Natural killer cell (primary cell): Measurements from ENCODE around the gene ACRBP. TPM values are rescaled to one million over a fixed set of nuclear protein-coding genes. Genes with fewer than 3 reads are reported as not detected.

ENCODE experiments used
- ATAC-seq, 3 donors: fragments of 150-1000 bp in 2 of 3; fragments of 200-7000 bp in 1 of 3; cut with Tn5 transposase; 1 replicate in 1 of 3; 2 replicates in 2 of 3; pipeline ENCODE4 v1.10.0; 2021; ENCODE audit warnings: mild to moderate bottlenecking in 2 of 3, moderate library complexity in 2 of 3
- DNase-seq, 2 donors: peaks; one replicate each; pipeline versions ENCODE4 v3.0.0 to v3.0.0-alpha.2; 2013 to 2021; ENCODE audit warnings: mixed read lengths in 1 of 2
- H3K27ac ChIP-seq: one replicate; pipeline ENCODE4 v1.5.1; 2013; ENCODE audit warnings: mild to moderate bottlenecking, low read length
- H3K27me3 ChIP-seq: one replicate; pipeline ENCODE4 v1.6.1; 2013; ENCODE audit warnings: low read length; ENCODE audit not compliant: control insufficient read depth, insufficient read depth
- H3K36me3 ChIP-seq: one replicate; pipeline ENCODE4 v1.6.1; 2013; ENCODE audit warnings: low read length; ENCODE audit not compliant: control insufficient read depth, insufficient read depth
- H3K4me1 ChIP-seq: one replicate; pipeline ENCODE4 v1.6.1; 2013; ENCODE audit warnings: low read length; ENCODE audit not compliant: control insufficient read depth, insufficient read depth
- H3K4me3 ChIP-seq: one replicate; pipeline ENCODE4 v1.5.1; 2013; ENCODE audit warnings: low read length
- H3K9me3 ChIP-seq: one replicate; pipeline ENCODE4 v1.6.1; 2013; ENCODE audit warnings: low read length; ENCODE audit not compliant: control insufficient read depth, insufficient read depth
- H3K27ac Mint-ChIP-seq, 2 donors: one replicate each; pipeline ENCODE4 v1.8.0; 2022; ENCODE audit warnings: mild to moderate bottlenecking in 2 of 2, mixed read lengths in 2 of 2, moderate library complexity in 1 of 2
- H3K27me3 Mint-ChIP-seq, 2 donors: one replicate each; pipeline ENCODE4 v1.8.0; 2022; ENCODE audit warnings: low read depth in 2 of 2, mixed read lengths in 2 of 2
- H3K36me3 Mint-ChIP-seq: one replicate; pipeline ENCODE4 v1.8.0; 2022; ENCODE audit warnings: mixed read lengths
- H3K4me1 Mint-ChIP-seq, 2 donors: one replicate each; pipeline ENCODE4 v1.8.0; 2022; ENCODE audit warnings: mixed read lengths in 2 of 2
- H3K4me3 Mint-ChIP-seq: one replicate; pipeline ENCODE4 v1.8.0; 2022; ENCODE audit warnings: mild to moderate bottlenecking, moderate library complexity, mixed read lengths
- H3K9me3 Mint-ChIP-seq, 2 donors: one replicate each; pipeline ENCODE4 v1.8.0; 2022; ENCODE audit warnings: mixed read lengths in 2 of 2
- CTCF ChIP-seq: fragments of 200-600 bp; IDR thresholded peaks from one replicate; pipeline ENCODE4 v1.8.0; 2022; ENCODE audit warnings: antibody characterized with exemption
- WGBS: methylation state at CpG from one replicate; pipeline ENCODE4 v1.1.7; 2013; ENCODE audit warnings: missing lambda C conversion rate; ENCODE audit not compliant: insufficient coverage; 5-methylcytosine and 5-hydroxymethylcytosine counted together
- intact Hi-C: fragments of 100-400 bp; cut with micrococcal nuclease; formaldehyde crosslinking; loops from one replicate; pipeline ENCODE4 v1.14.2; 2022
- total RNA-seq, 4 donors: library from RNA; stranded (reverse); fragments of 120-200 nt in 1 of 4; gene quantifications; one replicate each; pipeline versions ENCODE4 v1.2.3 to v1.2.4, GENCODE V29; 2013 to 2022

The ACRBP gene
- total RNA-seq, 3 donors from 2014 or later (not counting 1 experiment from before 2014, with no cell fraction given), result 2.1 to 12.2 (median 4.7) TPM

- Mint-ChIP-seq H3K36me3 (peaks cover 54% of the 10 kb centered on the region), H3K4me3 (no peak overlapping the region), H3K4me1 (peaks cover 15 to 22% of the 10 kb centered on the region in 2 donors), H3K27ac (peak overlapping the region; percentile 16 to 43), H3K27me3 (no peaks in the 10 kb centered on the region), H3K9me3 (no peaks in the 10 kb centered on the region)
- H3K27ac ChIP-seq, result no peak overlapping the region
- intact Hi-C loops, result no loop called here
- H3K36me3 ChIP-seq, result peaks cover 86% of the 10 kb centered on the region
- no peak for DNase-seq
- TF ChIP-seq CTCF, result no peak
- H3K4me1 ChIP-seq, result no peaks in the 10 kb centered on the region
- peak in 1 of 3 donors; percentile 12 for ATAC-seq
- no peaks in the 10 kb centered on the region for H3K27me3 ChIP-seq
- H3K9me3 ChIP-seq, result no peaks in the 10 kb centered on the region
- 99% methylated on average over 7 of the region's 8 CpGs for WGBS
- no peak overlapping the region for H3K4me3 ChIP-seq
These were observed 55.1 kb downstream of the ACRBP start for GRCh38 chr12:6592087-6592486.

Other genes with a start within 250 kb of the ACRBP start
- 10 to 100 TPM in 1 of 3 donors, 1 to 10 TPM in 2; 2.7 to 13.7 (median 3.1) TPM for gene CD27, start 202.5 kb downstream of the ACRBP start, total RNA-seq
- gene TAPBPL, start 195.4 kb downstream of the ACRBP start, total RNA-seq, result 10 to 100 TPM; 43.0 to 51.4 (median 46.9) TPM
- gene VAMP1, start 176.8 kb downstream of the ACRBP start, total RNA-seq, result 10 to 100 TPM; 81.0 to 84.3 (median 83.8) TPM
- 10 to 100 TPM; 32.8 to 48.3 (median 45.4) TPM for gene MRPL51, start 154.2 kb downstream of the ACRBP start, total RNA-seq
- 10 to 100 TPM; 38.8 to 53.1 (median 44.1) TPM for gene NCAPD2, start 153.3 kb downstream of the ACRBP start, total RNA-seq
- gene GAPDH, start 112.9 kb downstream of the ACRBP start, total RNA-seq, result 100 to 1,000 TPM; 606 to 729 (median 642) TPM
- gene IFFO1, start 91.4 kb downstream of the ACRBP start, total RNA-seq, result 10 to 100 TPM; 51.5 to 67.7 (median 62.3) TPM
- gene NOP2, start 79.1 kb downstream of the ACRBP start, total RNA-seq, result 100 to 1,000 TPM in 1 of 3 donors, 10 to 100 TPM in 2; 85.2 to 105 (median 89.1) TPM
- 100 to 1,000 TPM; 568 to 795 (median 658) TPM for gene CHD4, start 40.1 kb downstream of the ACRBP start, total RNA-seq
- gene LPAR5, start 11.5 kb downstream of the ACRBP start, total RNA-seq, result 10 to 100 TPM in 2 of 3 donors, 1 to 10 TPM in 1; 10.0 to 27.8 (median 17.3) TPM
- gene ING4, start 15.7 kb upstream of the ACRBP start, total RNA-seq, result 10 to 100 TPM; 29.9 to 40.9 (median 30.2) TPM
- gene ZNF384, start 41.9 kb upstream of the ACRBP start, total RNA-seq, result 100 to 1,000 TPM in 2 of 3 donors, 10 to 100 TPM in 1; 95.1 to 101 (median 100) TPM
- gene PIANP, start 53.4 kb upstream of the ACRBP start, total RNA-seq, result not detected
- gene COPS7A, start 76.6 kb upstream of the ACRBP start, total RNA-seq, result 10 to 100 TPM; 23.5 to 29.8 (median 28.9) TPM
- 100 to 1,000 TPM; 114 to 117 (median 116) TPM for gene MLF2, start 105.7 kb upstream of the ACRBP start, total RNA-seq
- gene PTMS, start 118.9 kb upstream of the ACRBP start, total RNA-seq, result 10 to 100 TPM in 1 of 3 donors, 1 to 10 TPM in 2; 2.3 to 33.2 (median 2.8) TPM
- gene LAG3, start 125.1 kb upstream of the ACRBP start, total RNA-seq, result 1 to 10 TPM in 1 of 3 donors, under 1 TPM in 2; 0.36 to 7.6 (median 0.78) TPM
- 10 to 100 TPM in 1 of 3 donors, 1 to 10 TPM in 2; 8.5 to 10.1 (median 9.8) TPM for gene CD4, start 142.1 kb upstream of the ACRBP start, total RNA-seq
- 1 to 10 TPM in 1 of 3 donors, under 1 TPM in 2; 0.39 to 2.1 (median 0.68) TPM for gene GPR162, start 174.4 kb upstream of the ACRBP start, total RNA-seq
- gene P3H3, start 181.0 kb upstream of the ACRBP start, total RNA-seq, result 1 to 10 TPM in 1 of 3 donors, under 1 TPM in 1, not detected in 1; 0.72 to 1.8 TPM
- gene GNB3, start 193.5 kb upstream of the ACRBP start, total RNA-seq, result not detected
- 1 to 10 TPM; 1.4 to 3.3 (median 1.4) TPM for gene CDCA3, start 203.9 kb upstream of the ACRBP start, total RNA-seq
- gene USP5, start 204.7 kb upstream of the ACRBP start, total RNA-seq, result 10 to 100 TPM; 48.3 to 67.2 (median 57.2) TPM
- 100 to 1,000 TPM; 167 to 196 (median 189) TPM for gene TPI1, start 220.1 kb upstream of the ACRBP start, total RNA-seq
- 10 to 100 TPM in 1 of 3 donors, 1 to 10 TPM in 2; 8.1 to 19.1 (median 8.4) TPM for gene SPSB2, start 225.9 kb upstream of the ACRBP start, total RNA-seq